IPS-18c (cell line): Measurements from ENCODE around the gene RPTOR.
"Not testable (repeated sequence)": the region's sequence is repeated elsewhere in the genome, so short reads cannot be mapped to it uniquely, and the experiment has no call there.

Experiments
- H3K4me3 ChIP-seq: 2 replicates; pipeline ENCODE4 v1.7.0; 2013; ENCODE audit warnings: low read depth, mild to moderate bottlenecking, low read length, moderate library complexity; ENCODE audit not compliant: insufficient read depth
- H3K9me3 ChIP-seq: one replicate; pipeline ENCODE4 v1.6.1; 2013; ENCODE audit warnings: mild to moderate bottlenecking, low read length, moderate library complexity; ENCODE audit not compliant: control insufficient read depth, insufficient read depth

RPTOR gene

DNA sequence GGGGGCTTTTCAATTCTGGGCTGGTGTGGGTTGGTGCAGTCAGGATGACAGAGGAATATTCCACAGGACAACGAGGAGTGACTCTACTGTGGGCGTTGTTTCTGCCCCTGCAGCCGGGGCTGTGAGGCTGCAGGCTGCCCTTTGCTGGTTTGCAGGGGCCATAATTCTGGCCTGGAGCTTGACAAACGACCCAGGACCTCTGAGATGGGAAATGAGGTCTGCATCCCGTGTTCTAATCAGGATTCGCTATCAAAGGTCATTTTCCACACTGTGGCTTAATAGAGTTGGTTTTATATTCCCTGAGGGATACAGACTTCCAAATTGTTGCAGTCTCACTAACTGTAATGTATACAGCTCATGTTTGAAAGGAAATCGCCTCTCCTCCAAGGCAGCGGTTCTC lies 180.9 kb downstream of the RPTOR start:
- H3K4me3 ChIP-seq, result no peak overlapping the region

DNA sequence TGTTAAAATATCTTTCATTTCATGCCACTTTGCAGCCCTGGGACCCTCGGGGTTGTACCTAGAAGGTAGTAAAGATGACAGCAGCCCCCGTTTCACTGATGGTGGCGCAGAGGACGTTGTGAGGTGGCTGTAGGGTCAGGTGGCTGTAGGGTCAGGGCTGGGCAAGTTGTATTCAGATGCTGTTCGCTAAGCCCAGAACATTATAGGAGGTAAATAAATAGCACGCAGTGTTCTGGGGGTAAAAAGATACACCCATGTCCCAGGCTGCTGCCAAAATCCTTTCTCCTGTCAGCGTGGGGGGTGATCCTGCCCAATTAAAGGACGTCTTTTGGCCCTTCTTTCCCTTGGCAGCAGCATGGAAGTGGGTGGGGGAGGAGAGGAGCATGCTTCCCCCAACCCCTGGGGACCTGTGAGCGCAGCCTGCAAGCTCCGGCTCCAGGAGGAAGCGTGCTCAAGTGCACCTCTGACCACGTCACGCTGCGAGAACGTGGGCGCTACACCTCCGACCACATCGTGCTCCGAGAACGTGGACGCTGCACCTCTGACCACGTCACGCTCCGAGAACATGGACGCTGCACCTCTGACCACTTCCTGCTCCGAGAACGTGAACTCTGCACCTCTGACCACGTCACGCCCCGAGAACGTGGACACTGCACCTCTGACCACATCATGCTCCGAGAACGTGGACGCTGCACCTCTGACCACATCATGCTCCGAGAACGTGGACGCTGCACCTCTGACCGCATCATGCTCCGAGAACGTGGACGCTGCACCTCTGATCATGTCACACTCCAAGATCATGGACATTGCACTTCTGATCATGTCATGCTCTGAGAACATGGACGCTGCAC lies 182.1 kb downstream of the RPTOR start:
- Histone ChIP-seq H3K4me3 (no peak overlapping the region), H3K9me3 (no peaks in the 10 kb centered on the region)

More for the DNA sequence above, 180.9 kb downstream of the RPTOR start:
- H3K9me3 ChIP-seq, result no peaks in the 10 kb centered on the region

DNA sequence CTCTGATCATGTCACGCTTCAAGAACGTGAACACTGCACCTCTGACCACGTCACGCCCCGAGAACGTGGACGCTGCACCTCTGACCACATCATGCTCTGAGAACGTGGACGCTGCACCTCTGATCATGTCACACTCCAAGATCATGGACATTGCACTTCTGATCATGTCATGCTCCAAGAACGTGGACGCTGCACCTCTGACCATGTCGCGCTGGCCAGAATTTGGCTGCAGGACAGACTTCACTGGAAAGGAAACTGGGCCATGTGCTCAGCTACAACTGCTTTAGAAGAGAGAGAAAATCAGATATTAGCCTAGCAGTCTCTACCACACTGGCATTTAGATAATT lies 182.7 kb downstream of the RPTOR start:
- Histone ChIP-seq H3K4me3 (no peak overlapping the region), H3K9me3 (no peaks in the 10 kb centered on the region)

DNA sequence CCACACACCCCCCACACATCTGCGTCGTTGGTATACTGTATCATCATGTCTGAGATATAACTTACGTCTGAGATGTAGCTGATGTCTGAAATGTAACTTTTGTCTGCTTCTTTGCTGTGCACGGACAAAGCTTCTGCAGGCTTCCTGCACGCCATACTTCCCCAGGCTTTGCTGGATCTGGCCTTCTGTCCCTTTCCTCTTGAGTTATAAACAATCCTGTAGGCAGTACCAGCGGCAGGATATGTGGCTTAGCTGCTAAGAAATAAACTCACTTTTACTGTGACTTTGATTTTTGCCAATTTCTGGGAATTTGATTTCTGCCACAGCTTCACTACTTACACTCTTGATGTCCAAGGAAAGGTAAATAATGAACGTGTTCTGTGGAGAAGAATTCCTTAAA lies 184.4 kb downstream of the RPTOR start:
- no peak overlapping the region for H3K4me3 ChIP-seq

DNA sequence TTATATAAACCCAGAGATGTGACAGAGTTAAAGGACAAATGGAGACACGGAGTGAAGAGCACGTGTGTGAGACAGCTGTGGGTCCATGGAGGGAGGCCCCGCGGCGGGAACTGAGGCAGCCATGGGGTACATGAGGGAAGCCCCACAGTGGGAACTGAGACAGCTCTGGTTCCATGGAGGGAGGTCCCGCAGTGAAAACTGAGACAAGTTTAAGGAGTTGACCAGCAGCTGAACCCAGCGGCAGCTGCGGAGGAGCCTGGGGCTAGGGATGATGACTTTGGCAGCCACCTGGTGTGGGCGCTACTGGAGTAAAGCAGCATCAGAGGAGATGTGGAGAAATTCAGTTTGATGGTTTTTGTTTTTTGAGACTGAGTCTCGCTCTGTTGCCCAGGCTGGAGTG lies 185.1 kb downstream of the RPTOR start:
- Histone ChIP-seq H3K9me3 (no peaks in the 10 kb centered on the region), H3K4me3 (no peak overlapping the region)

More for the DNA sequence above, 184.4 kb downstream of the RPTOR start:
- H3K9me3 ChIP-seq, result no peaks in the 10 kb centered on the region

DNA sequence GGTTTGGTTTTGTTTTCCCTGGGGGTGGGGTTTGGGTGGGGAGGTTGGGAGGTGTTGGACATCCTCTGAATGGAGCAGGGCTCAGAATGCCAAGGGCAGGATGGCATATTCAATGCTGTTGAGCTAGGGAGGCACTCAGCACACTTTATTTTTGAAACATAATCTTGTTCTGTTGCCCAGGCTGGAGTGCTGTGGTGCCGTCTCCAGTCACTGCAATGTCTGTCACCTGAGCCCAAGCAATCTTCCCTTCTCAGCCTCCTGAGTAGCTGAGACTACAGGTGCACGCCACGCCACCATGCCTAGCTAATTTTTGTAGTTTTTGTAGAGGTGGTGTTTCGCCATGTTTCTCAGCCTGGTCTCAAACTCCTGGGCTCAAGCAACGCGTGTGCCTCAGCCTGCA lies 186.1 kb downstream of the RPTOR start:
- Histone ChIP-seq H3K9me3 (no peaks in the 10 kb centered on the region), H3K4me3 (no peak overlapping the region)

DNA sequence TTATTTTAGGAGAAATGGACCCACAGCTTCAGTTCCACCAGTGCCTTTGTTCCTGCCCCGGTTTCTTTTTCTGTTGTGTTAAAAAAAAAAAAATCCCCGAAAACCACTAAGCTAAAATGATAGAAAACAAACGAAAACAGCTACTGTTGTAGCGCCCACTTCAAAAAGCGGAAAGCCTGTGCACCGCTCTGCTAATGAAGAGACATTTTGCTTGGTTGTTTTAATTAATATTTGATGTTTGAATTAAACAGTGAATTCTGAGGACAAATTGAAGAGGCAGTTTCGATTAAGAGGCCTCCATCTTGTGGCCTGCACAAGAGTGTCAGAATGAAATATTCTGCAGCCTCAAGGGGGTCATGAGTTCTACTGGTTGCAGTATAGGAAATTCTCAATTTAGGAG lies 186.7 kb downstream of the RPTOR start:
- Histone ChIP-seq H3K9me3 (no peaks in the 10 kb centered on the region), H3K4me3 (no peak overlapping the region)

DNA sequence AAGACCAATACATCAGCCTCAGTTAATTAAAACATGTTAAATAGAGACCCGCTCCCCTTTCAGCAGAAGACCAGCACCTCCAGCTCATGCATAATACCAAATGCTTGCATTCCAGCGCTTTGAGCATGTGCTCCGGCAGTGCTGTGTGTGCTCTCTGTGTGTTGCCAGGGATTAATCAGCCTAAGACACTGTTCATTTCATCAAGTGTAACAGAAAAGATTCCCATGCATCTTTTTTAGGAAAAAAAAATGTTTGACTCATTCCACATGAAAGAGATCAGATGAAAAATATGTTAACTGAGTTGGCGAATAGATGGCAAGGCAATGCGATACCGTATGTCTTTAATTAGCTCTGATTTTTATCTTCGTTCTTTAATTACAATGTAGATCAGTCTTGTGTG lies 187.6 kb downstream of the RPTOR start:
- Histone ChIP-seq H3K9me3 (no peaks in the 10 kb centered on the region), H3K4me3 (no peak overlapping the region)

DNA sequence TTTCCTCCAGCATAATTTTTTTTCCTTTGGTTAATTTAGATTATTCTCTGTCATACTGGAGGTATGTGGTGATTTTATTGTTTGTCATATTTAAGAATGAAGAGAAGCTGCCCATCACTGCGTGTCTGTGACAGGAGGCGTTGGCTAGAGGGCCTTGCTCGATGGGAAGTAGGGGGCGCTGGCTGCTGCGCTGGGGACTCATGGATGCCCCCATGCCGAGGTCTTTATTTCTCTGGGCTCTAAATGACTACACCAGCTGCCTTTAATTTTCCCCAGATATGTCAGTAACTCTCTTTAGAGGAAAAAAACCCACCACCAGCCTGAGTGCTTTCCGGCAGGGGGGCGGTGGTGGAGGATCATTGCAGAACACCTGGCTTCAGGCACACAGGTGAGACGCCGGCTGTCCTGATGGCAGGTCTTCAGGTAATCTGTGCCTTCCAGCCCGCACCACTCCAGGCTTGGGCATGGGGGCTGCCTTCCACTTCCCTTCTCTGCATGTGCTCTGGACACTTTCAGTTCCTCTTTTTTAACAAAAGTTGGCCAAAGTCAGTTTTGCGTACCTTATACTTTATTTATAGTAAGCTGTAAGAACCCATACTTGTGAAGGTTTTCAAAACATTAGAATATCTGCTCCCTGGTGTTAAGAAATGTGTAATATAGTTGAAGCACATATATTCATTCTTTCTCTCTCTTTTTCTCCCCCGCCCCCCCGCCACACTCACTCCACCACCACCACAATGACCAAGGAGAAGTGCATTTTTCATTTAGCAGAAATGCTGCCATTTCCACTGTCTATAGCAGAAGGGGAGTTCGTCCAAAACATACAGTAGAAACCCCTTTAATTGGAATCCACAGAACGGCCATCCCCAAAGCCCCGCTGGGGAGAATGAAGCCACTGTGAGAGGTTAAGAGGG lies 192.7 kb downstream of the RPTOR start:
- Histone ChIP-seq H3K4me3 (no peak overlapping the region), H3K9me3 (no peaks in the 10 kb centered on the region)

DNA sequence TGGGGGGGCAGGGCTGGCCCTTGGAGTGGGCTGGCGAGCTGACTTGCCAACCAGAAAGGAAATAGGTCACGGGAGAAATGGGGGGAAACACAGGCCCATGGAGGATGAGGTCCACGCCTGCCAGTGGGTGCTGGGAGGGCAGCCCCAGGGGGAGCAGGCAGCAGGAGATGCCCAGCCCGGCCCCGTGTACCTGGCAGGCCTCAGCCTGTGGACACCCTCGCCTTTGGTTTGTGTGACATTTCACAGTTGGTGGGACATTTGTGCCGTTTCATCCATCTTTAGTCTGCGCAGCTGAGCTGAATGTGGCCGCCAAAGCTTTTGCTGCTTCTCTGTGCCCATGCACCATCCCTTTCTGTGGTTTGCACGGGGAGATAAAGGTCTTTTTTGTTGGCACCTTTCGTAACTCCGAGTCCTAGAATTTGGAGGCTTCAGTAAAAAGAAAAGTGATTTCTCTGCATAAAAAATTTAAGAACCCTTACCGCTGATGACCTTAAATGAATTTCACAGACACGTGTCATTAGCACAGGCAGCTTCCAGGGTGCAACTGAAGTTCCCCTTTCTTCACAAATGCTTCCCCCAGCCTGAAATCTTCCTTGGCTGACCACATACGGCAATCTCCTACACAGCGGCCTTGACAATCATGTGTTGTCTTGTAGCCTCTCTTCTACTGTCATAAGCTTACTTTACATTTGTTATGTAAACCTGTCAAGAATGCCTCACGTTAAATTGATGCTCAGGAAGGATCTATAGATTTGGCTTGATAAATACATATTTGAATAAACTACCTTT lies 193.6 kb downstream of the RPTOR start:
- H3K4me3 ChIP-seq, result no peak overlapping the region
- no peaks in the 10 kb centered on the region for H3K9me3 ChIP-seq

DNA sequence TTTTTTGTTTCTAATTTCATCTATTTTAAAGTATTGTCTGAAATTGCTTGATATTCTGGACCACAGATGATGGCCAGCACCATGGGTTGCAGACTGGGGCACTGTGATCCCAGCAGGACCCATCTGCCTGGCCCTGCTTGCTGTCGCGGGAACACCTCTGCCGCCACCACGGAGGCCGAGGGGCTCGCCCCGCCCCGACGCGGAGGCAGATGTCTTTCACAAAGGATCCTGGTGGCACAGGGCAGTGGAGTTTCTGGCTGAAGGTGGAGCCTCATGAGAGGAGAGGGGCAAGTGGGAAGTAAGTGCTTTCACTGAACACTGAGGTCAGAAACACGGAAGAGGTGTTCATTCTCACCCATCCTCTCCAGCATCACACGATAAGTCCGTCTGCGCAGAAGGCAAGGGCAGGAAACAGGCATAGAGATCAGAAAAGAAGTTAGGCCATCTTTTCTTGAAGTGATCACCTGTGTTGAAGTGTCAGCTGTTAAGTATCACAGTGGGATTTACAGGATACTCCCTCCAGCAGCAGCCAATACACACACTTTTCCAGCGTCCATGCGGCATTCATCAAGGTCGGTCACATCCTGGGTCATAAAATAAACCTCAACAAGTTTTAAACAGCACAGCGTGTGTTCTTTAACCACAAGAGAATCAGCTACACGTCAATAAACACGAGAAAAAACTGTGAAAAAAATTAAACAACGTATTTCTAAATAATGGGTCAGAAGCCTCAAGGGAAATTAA lies 194.5 kb downstream of the RPTOR start:
- no peak overlapping the region for H3K4me3 ChIP-seq
- H3K9me3 ChIP-seq, result no peaks in the 10 kb centered on the region

DNA sequence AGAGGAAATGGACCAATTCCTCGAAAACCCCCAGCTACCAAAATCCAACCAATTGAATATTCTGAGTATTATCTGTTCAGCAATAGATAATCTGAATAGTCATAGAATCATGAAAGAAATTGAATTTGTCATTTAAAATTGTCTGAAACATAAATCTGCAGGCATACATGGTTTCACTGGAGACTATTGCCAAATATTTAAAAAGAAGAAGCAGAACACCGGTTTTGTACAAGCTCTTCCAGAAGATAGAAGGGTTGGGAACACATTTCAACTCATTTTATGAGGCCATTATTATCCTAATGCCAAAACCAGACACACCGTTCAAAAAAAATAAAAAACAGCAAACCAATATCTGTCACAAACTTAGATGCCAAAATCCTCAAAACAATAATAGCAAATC lies 195.5 kb downstream of the RPTOR start:
- no peaks in the 10 kb centered on the region for H3K9me3 ChIP-seq
- no peak overlapping the region for H3K4me3 ChIP-seq

DNA sequence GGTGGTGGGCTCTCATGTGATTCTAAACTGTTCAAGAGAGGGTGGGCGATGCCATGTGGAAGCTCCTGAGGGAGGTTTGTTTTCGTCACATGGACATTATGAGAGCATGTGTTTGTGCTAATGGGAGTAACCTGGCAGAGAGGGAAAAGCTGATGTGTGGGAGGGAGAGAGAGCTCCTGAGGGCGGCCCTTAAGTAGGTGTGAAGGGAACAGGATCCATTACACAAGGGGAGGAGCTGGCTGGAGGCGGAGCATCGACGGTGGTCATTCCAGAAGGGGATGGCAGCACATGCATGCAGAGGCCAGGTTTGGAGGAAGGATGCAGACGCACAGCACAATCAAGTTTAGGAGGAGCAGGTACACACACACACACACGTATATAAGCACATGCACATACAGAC lies 197.5 kb downstream of the RPTOR start:
- Histone ChIP-seq H3K4me3 (no peak overlapping the region), H3K9me3 (no peaks in the 10 kb centered on the region)

DNA sequence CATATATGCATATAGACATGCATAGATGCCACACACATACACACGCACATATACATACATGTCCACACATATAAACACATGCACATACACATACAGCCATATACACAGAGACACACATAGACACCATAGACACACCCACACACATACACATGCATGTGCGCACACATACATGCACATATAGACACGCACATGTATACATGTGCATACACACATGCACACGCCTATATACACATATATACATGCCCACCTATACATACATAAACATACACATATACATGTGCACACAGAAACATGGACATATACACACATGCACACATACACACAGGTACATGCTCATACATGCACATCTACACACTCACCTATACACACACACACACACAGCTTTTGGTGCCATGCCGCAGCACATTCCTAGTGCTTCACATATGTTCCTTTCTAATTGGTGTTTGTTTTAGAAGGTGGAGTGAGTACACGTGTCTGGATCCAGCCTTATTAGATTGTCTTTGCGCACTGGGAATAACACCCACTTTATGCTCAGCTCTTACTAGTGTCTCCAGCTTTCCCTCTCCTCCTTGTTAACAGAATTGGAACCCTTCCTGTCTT lies 198.0 kb downstream of the RPTOR start:
- no peaks in the 10 kb centered on the region for H3K9me3 ChIP-seq

DNA sequence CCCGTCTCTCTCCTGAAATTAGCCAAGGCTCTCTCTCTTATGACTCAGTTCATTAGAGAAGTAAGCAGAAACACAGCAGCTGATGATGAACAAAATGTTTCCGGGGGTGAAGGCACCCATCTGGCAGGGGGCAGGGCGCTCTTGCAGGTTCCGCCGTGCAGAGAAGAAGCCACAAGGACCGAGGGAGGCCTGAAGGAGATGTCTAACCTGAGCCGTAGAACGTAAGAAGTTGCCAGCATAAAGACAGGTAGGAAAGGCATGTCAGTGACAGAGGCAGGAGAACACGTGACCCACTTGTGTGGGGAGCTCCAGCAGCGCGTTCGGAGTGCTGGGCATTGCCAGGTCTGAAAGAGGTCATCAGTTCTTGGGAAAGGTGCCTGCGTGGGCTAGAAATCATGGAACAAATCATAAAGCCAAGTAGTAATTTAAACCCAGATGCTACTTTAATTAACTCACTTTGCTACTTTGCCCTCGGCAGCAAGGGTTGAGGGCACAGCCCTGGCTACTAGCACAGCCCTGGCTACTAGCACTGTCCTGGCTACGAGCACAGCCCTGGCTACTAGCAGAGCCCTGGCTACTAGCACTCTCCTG lies 198.6 kb downstream of the RPTOR start:
- Histone ChIP-seq H3K9me3 (no peaks in the 10 kb centered on the region), H3K4me3 (no peak overlapping the region)

More for the DNA sequence above, 198.0 kb downstream of the RPTOR start:
- H3K4me3 ChIP-seq, result no peak overlapping the region

DNA sequence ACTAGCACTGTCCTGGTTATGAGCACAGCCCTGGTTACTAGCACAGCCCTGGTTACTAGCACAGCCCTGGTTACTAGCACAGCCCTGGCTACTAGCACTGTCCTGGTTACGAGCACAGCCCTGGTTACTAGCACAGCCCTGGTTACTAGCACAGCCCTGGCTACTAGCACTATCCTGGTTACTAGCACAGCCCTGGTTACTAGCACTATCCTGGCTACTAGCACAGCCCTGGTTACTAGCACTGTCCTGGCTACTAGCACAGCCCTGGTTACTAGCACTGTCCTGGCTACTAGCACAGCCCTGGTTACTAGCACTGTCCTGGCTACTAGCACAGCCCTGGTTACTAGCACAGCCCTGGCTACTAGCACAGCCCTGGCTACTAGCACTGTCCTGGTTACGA lies 199.3 kb downstream of the RPTOR start:
- H3K9me3 ChIP-seq, H3K4me3 ChIP-seq: not testable (repeated sequence)
